GM23248 (cell line): Measurements from ENCODE around the gene RAB14. TPM values are rescaled to one million over a fixed set of nuclear protein-coding genes. Genes with fewer than 3 reads are reported as not detected.

Experiments
- DNase-seq: peaks from one replicate; pipeline ENCODE4 v3.0.0-alpha.2; 2015
- H2AFZ ChIP-seq: fragments of 200-600 bp; sonication (generic); 2 replicates; pipeline ENCODE4 v1.6.1; 2016; ENCODE audit warnings: antibody characterized with exemption
- H3F3A ChIP-seq: fragments of 200-600 bp; sonication (generic); 2 replicates; pipeline ENCODE4 v1.6.1; 2016; ENCODE audit warnings: mild to moderate bottlenecking, antibody characterized with exemption, mixed run types; ENCODE audit not compliant: insufficient read depth
- H3K27ac ChIP-seq: fragments of 200-600 bp; sonication (generic); 2 replicates; pipeline ENCODE4 v1.5.1; 2016; ENCODE audit warnings: mild to moderate bottlenecking
- H3K27me3 ChIP-seq: fragments of 200-600 bp; sonication (generic); replicated peaks from 2 replicates; pipeline ENCODE4 v1.6.1; 2016; ENCODE audit warnings: mild to moderate bottlenecking; ENCODE audit not compliant: insufficient read depth
- H3K36me3 ChIP-seq: fragments of 200-600 bp; sonication (generic); 2 replicates; pipeline ENCODE4 v1.6.1; 2016; ENCODE audit warnings: low read depth, mild to moderate bottlenecking
- H3K4me1 ChIP-seq: fragments of 200-600 bp; sonication (generic); 2 replicates; pipeline ENCODE4 v1.6.1; 2016; ENCODE audit warnings: mild to moderate bottlenecking; ENCODE audit not compliant: insufficient read depth
- H3K4me2 ChIP-seq: fragments of 200-600 bp; sonication (generic); one replicate; pipeline ENCODE4 v1.6.1; 2016; ENCODE audit warnings: mild to moderate bottlenecking; ENCODE audit not compliant: unreplicated experiment
- H3K4me3 ChIP-seq: fragments of 200-600 bp; sonication (generic); 2 replicates; pipeline ENCODE4 v1.5.1; 2016; ENCODE audit warnings: mild to moderate bottlenecking
- H3K79me2 ChIP-seq: fragments of 200-600 bp; sonication (generic); 2 replicates; pipeline ENCODE4 v1.6.1; 2016; ENCODE audit warnings: mild to moderate bottlenecking; ENCODE audit not compliant: insufficient read depth
- H3K9ac ChIP-seq: fragments of 200-600 bp; sonication (generic); 2 replicates; pipeline ENCODE4 v1.6.1; 2016; ENCODE audit warnings: mild to moderate bottlenecking
- H3K9me2 ChIP-seq: fragments of 200-600 bp; sonication (generic); 2 replicates; pipeline ENCODE4 v1.6.1; 2016; ENCODE audit warnings: mixed run types, mild to moderate bottlenecking, moderate library complexity; ENCODE audit not compliant: insufficient read depth
- H3K9me3 ChIP-seq: fragments of 200-600 bp; sonication (generic); one replicate; pipeline ENCODE4 v1.6.1; 2017; ENCODE audit warnings: low read depth
- H4K20me1 ChIP-seq: fragments of 200-600 bp; sonication (generic); 2 replicates; pipeline ENCODE4 v1.6.0; 2016; ENCODE audit not compliant: insufficient read depth
- EZH2 ChIP-seq: fragments of 200-600 bp; sonication (generic); IDR thresholded peaks from 2 replicates; pipeline ENCODE4 v1.6.1; 2018; ENCODE audit warnings: antibody characterized with exemption, mild to moderate bottlenecking; ENCODE audit not compliant: insufficient read depth, poor library complexity, severe bottlenecking
- EZH2phosphoT487 ChIP-seq: fragments of 200-600 bp; sonication (generic); IDR thresholded peaks from 2 replicates; pipeline ENCODE4 v1.6.1; 2018; ENCODE audit warnings: antibody characterized with exemption, moderate library complexity, mild to moderate bottlenecking, low read depth; ENCODE audit not compliant: insufficient read depth
- WGBS, 2 experiments: methylation state at CpG; one replicate each; pipeline ENCODE4 v1.1.6; 2015 to 2017; ENCODE audit warnings: low lambda C conversion rate in 2 of 2, low coverage in 1 of 2; ENCODE audit errors: missing lambda C conversion rate in 2 of 2; 5-methylcytosine and 5-hydroxymethylcytosine counted together
- in situ Hi-C: fragments of 300-500 bp; cut with MboI; formaldehyde crosslinking; loops from 2 replicates; pipeline ENCODE4 v1.15.0; 2020
- polyA plus RNA-seq: library from polyadenylated mRNA; unstranded; fragments of >200 nt; fragmentation: Nextera tagmentation; extraction: Ambion mirVana; gene quantifications from 2 replicates; pipeline ENCODE4 v1.2.1, GENCODE V29; 2016
- total RNA-seq: library from RNA; depleted of rRNA; stranded (reverse); fragments of >200 nt; shearing (Covaris generic); gene quantifications from 2 replicates; pipeline ENCODE4 v1.2.3, GENCODE V29; 2014

Gene RAB14
- total and polyA plus RNA-seq, 2 experiments from 2014 or later = 25.8 to 75.9 TPM

- no peaks in the 10 kb centered on the region for H3K36me3 ChIP-seq
- no peak for DNase-seq
- no peak overlapping the region for H3K4me3 ChIP-seq
- TF ChIP-seq EZH2 (no peak), EZH2phosphoT487 (no peak)
- H3K9ac ChIP-seq = no peak overlapping the region
- no peak overlapping the region for H3K4me2 ChIP-seq
- H3F3A ChIP-seq = peaks cover 23% of the 10 kb centered on the region
- H3K79me2 ChIP-seq = no peaks in the 10 kb centered on the region
- no peak overlapping the region for H2AFZ ChIP-seq
- in situ Hi-C loops = no loop called here
- no peaks in the 10 kb centered on the region for H4K20me1 ChIP-seq
- 46 to 55% methylated on average over 3 of the region's 3 CpGs for WGBS, 2 experiments
- H3K27me3 ChIP-seq = no peaks in the 10 kb centered on the region
- peaks cover 49% of the 10 kb centered on the region for H3K4me1 ChIP-seq
- H3K9me2 ChIP-seq = no peaks in the 10 kb centered on the region
- no peak overlapping the region for H3K27ac ChIP-seq
- H3K9me3 ChIP-seq = no peaks in the 10 kb centered on the region
Observed at GRCh38 chr9:121237916-121238315, 36.2 kb upstream of the RAB14 start.

- TF ChIP-seq EZH2 = no peak
- TF ChIP-seq EZH2phosphoT487 = no peak
- H3K36me3 ChIP-seq = no peaks in the 10 kb centered on the region
- H3K9me2 ChIP-seq = no peaks in the 10 kb centered on the region
- H3K27me3 ChIP-seq = no peaks in the 10 kb centered on the region
- in situ Hi-C loops = no loop called here
- H2AFZ ChIP-seq = no peak overlapping the region
- H3K4me3 ChIP-seq = no peak overlapping the region
- DNase-seq = no peak
- no peaks in the 10 kb centered on the region for H3K79me2 ChIP-seq
- H3K4me1 ChIP-seq = peaks cover 25% of the 10 kb centered on the region
- H3K9me3 ChIP-seq = no peaks in the 10 kb centered on the region
- peaks cover 4% of the 10 kb centered on the region; the same call in 1 of the 2 replicates for H3F3A ChIP-seq
- no peaks in the 10 kb centered on the region for H4K20me1 ChIP-seq
- 95 to 99% methylated on average over 5 of the region's 5 CpGs for WGBS, 2 experiments
- no peak overlapping the region for H3K9ac ChIP-seq
- no peak overlapping the region for H3K4me2 ChIP-seq
- H3K27ac ChIP-seq = no peak overlapping the region
Observed at GRCh38 chr9:121235512-121235911, 33.8 kb upstream of the RAB14 start.

GRCh38 chr9:121234832-121235161, 33.1 kb upstream of the RAB14 start:
- TF ChIP-seq EZH2phosphoT487 (no peak), EZH2 (no peak)
- peaks cover 4% of the 10 kb centered on the region; the same call in 1 of the 2 replicates for H3F3A ChIP-seq
- H3K9ac ChIP-seq = no peak overlapping the region
- peaks cover 22% of the 10 kb centered on the region for H3K4me1 ChIP-seq
- 79 to 81% methylated on average over 6 of the region's 6 CpGs for WGBS, 2 experiments
- in situ Hi-C loops = no loop called here
- no peaks in the 10 kb centered on the region for H3K9me3 ChIP-seq
- H3K9me2 ChIP-seq = no peaks in the 10 kb centered on the region
- no peaks in the 10 kb centered on the region for H3K36me3 ChIP-seq
- H2AFZ ChIP-seq = no peak overlapping the region
- H3K4me2 ChIP-seq = no peak overlapping the region
- no peak overlapping the region for H3K4me3 ChIP-seq
- DNase-seq = no peak
- no peaks in the 10 kb centered on the region for H3K79me2 ChIP-seq
- no peak overlapping the region for H3K27ac ChIP-seq
- no peaks in the 10 kb centered on the region for H3K27me3 ChIP-seq
- no peaks in the 10 kb centered on the region for H4K20me1 ChIP-seq

- Histone ChIP-seq H3F3A (peaks cover 4% of the 10 kb centered on the region; the same call in 1 of the 2 replicates), H3K27me3 (no peaks in the 10 kb centered on the region), H4K20me1 (no peaks in the 10 kb centered on the region), H3K4me3 (no peak overlapping the region), H3K9ac (no peak overlapping the region), H3K27ac (0 out of 2 replicates have a peak overlapping the region, but pooled peaks have one; percentile 16), H3K9me2 (no peaks in the 10 kb centered on the region), H3K36me3 (no peaks in the 10 kb centered on the region), H3K9me3 (no peaks in the 10 kb centered on the region), H2AFZ (peak overlapping the region; percentile 30; the same call in 1 of the 2 replicates), H3K79me2 (no peaks in the 10 kb centered on the region), H3K4me1 (peaks cover 20% of the 10 kb centered on the region), H3K4me2 (peak overlapping the region; percentile 33)
- TF ChIP-seq EZH2phosphoT487 (no peak), EZH2 (no peak)
- WGBS, 2 experiments = 69 to 71% methylated on average over 11 of the region's 11 CpGs
- DNase-seq = peak; percentile 65
- in situ Hi-C loops = no loop called here
Observed at GRCh38 chr9:121233906-121234831, 32.5 kb upstream of the RAB14 start.
